H9 (cell line): ENCODE results near the gene COMT. TPM values are rescaled to one million over a fixed set of nuclear protein-coding genes. Genes with fewer than 3 reads are reported as not detected.

Source experiments
- DNase-seq: peaks from one replicate; pipeline ENCODE4 v3.0.0-alpha.2; 2017
- H2AFZ ChIP-seq: one replicate; pipeline ENCODE4 v1.6.1; 2013; ENCODE audit warnings: mild to moderate bottlenecking, low read length, control low read depth, moderate library complexity
- H2AK5ac ChIP-seq: 2 replicates; pipeline ENCODE4 v1.6.1; 2013; ENCODE audit warnings: low read length, control low read depth, mixed read lengths; ENCODE audit not compliant: insufficient read length
- H2BK120ac ChIP-seq: one replicate; pipeline ENCODE4 v1.6.1; 2013; ENCODE audit warnings: low read depth, mild to moderate bottlenecking, low read length, control low read depth, inconsistent platforms; ENCODE audit not compliant: poor library complexity, severe bottlenecking
- H2BK12ac ChIP-seq: 2 replicates; pipeline ENCODE4 v1.6.1; 2013; ENCODE audit warnings: low read length, control low read depth, mixed read lengths, low read depth; ENCODE audit not compliant: insufficient read length
- H2BK15ac ChIP-seq: 2 replicates; pipeline ENCODE4 v1.6.1; 2013; ENCODE audit warnings: low read depth, low read length, control low read depth
- H2BK20ac ChIP-seq: one replicate; pipeline ENCODE4 v1.6.1; 2013; ENCODE audit warnings: low read depth, mild to moderate bottlenecking, low read length, control low read depth, inconsistent platforms; ENCODE audit not compliant: poor library complexity, severe bottlenecking
- H2BK5ac ChIP-seq: 2 replicates; pipeline ENCODE4 v1.6.1; 2013; ENCODE audit warnings: low read length, control low read depth, mixed read lengths; ENCODE audit not compliant: insufficient read length
- H3K14ac ChIP-seq: 2 replicates; pipeline ENCODE4 v1.6.1; 2013; ENCODE audit warnings: low read length, control low read depth; ENCODE audit not compliant: insufficient read depth
- H3K18ac ChIP-seq: 2 replicates; pipeline ENCODE4 v1.6.1; 2013; ENCODE audit warnings: low read depth, mild to moderate bottlenecking, mixed read lengths, low read length, control low read depth; ENCODE audit not compliant: insufficient read length
- H3K23ac ChIP-seq: 2 replicates; pipeline ENCODE4 v1.6.1; 2013; ENCODE audit warnings: low read length, control low read depth, mixed read lengths, low read depth; ENCODE audit not compliant: insufficient read length
- H3K23me2 ChIP-seq: 2 replicates; pipeline ENCODE4 v1.6.1; 2013; ENCODE audit warnings: low read depth, mild to moderate bottlenecking, mixed read lengths, low read length, control low read depth; ENCODE audit not compliant: insufficient read length, poor library complexity, severe bottlenecking
- H3K27ac ChIP-seq: 2 replicates; pipeline ENCODE4 v1.5.1; 2013; ENCODE audit warnings: low read length, control low read depth, mixed read lengths, low read depth; ENCODE audit not compliant: insufficient read length
- H3K27me3 ChIP-seq: 2 replicates; pipeline ENCODE4 v1.6.1; 2013; ENCODE audit warnings: low read length, control low read depth, inconsistent platforms; ENCODE audit not compliant: insufficient read depth
- H3K4ac ChIP-seq: 2 replicates; pipeline ENCODE4 v1.6.1; 2013; ENCODE audit warnings: low read depth, mild to moderate bottlenecking, control low read depth, inconsistent platforms, low read length, moderate library complexity
- H3K4me1 ChIP-seq: 2 replicates; pipeline ENCODE4 v1.6.1; 2013; ENCODE audit warnings: low read length, control low read depth, inconsistent platforms; ENCODE audit not compliant: insufficient read depth
- H3K4me2 ChIP-seq: 2 replicates; pipeline ENCODE4 v1.6.1; 2013; ENCODE audit warnings: low read length, control low read depth, mixed read lengths; ENCODE audit not compliant: insufficient read length, insufficient read depth
- H3K56ac ChIP-seq: 2 replicates; pipeline ENCODE4 v1.6.1; 2013; ENCODE audit warnings: low read depth, mild to moderate bottlenecking, mixed read lengths, low read length, control low read depth; ENCODE audit not compliant: insufficient read length
- H3K79me1 ChIP-seq: 2 replicates; pipeline ENCODE4 v1.6.1; 2013; ENCODE audit warnings: low read depth, mild to moderate bottlenecking, moderate library complexity, low read length, control low read depth, inconsistent platforms; ENCODE audit not compliant: insufficient read depth, poor library complexity, severe bottlenecking
- H3K79me2 ChIP-seq: 2 replicates; pipeline ENCODE4 v1.6.1; 2013; ENCODE audit warnings: low read length, control low read depth, inconsistent platforms; ENCODE audit not compliant: insufficient read depth
- H3K9ac ChIP-seq: 2 replicates; pipeline ENCODE4 v1.6.1; 2013; ENCODE audit warnings: low read length, control low read depth, mixed read lengths; ENCODE audit not compliant: insufficient read length; ENCODE audit errors: extremely low read depth
- H3K9me3 ChIP-seq: one replicate; pipeline ENCODE4 v1.6.1; 2013; ENCODE audit warnings: low read depth, low read length, inconsistent platforms; ENCODE audit not compliant: control insufficient read depth
- H3T11ph ChIP-seq: one replicate; pipeline ENCODE4 v1.6.1; 2013; ENCODE audit warnings: mild to moderate bottlenecking, low read length, control low read depth, inconsistent platforms
- H4K20me1 ChIP-seq: one replicate; pipeline ENCODE4 v1.6.1; 2013; ENCODE audit not compliant: control insufficient read depth, insufficient read length, insufficient read depth
- H4K5ac ChIP-seq: 2 replicates; pipeline ENCODE4 v1.6.1; 2013; ENCODE audit warnings: low read depth, mild to moderate bottlenecking, mixed read lengths, low read length, control low read depth; ENCODE audit not compliant: insufficient read length
- H4K8ac ChIP-seq: replicated peaks from 2 replicates; pipeline ENCODE4 v1.6.1; 2013; ENCODE audit warnings: low read length, control low read depth, mixed read lengths, low read depth; ENCODE audit not compliant: insufficient read length
- H4K91ac ChIP-seq: 2 replicates; pipeline ENCODE4 v1.6.1; 2013; ENCODE audit warnings: low read depth, mild to moderate bottlenecking, moderate library complexity, mixed read lengths, low read length, control low read depth; ENCODE audit not compliant: insufficient read length
- H3K27ac Mint-ChIP-seq, 3 experiments: 2 replicates in 2 of 3; 3 replicates in 1 of 3; pipeline ENCODE4 v1.8.0; 2020 to 2021; ENCODE audit warnings: mixed read lengths in 3 of 3, mild to moderate bottlenecking in 1 of 3, moderate library complexity in 1 of 3
- H3K27me3 Mint-ChIP-seq: 2 replicates; pipeline ENCODE4 v1.8.0; 2021; ENCODE audit warnings: low read depth, mild to moderate bottlenecking, moderate library complexity, mixed read lengths
- H3K36me3 Mint-ChIP-seq, 3 experiments: 2 replicates in 2 of 3; 3 replicates in 1 of 3; pipeline ENCODE4 v1.8.0; 2020 to 2021; ENCODE audit warnings: low read depth in 3 of 3, mixed read lengths in 3 of 3; ENCODE audit not compliant: insufficient read depth in 1 of 3
- H3K4me1 Mint-ChIP-seq, 2 experiments: 2 replicates each; pipeline ENCODE4 v1.8.0; 2020; ENCODE audit warnings: mixed read lengths in 2 of 2
- H3K4me3 Mint-ChIP-seq, 2 experiments: 2 replicates in 1 of 2; 3 replicates in 1 of 2; pipeline ENCODE4 v1.8.0; 2020 to 2021; ENCODE audit warnings: mild to moderate bottlenecking in 2 of 2, mixed read lengths in 2 of 2, moderate library complexity in 1 of 2
- H3K9me3 Mint-ChIP-seq, 2 experiments: 2 replicates in 1 of 2; 3 replicates in 1 of 2; pipeline ENCODE4 v1.8.0; 2020; ENCODE audit warnings: mild to moderate bottlenecking in 2 of 2, mixed read lengths in 2 of 2, moderate library complexity in 1 of 2
- WGBS: extraction: QIAGEN DNeasy Blood & Tissue Kit; methylation state at CpG from one replicate; pipeline ENCODE4 v1.1.7; 2013; ENCODE audit warnings: missing lambda C conversion rate, low lambda C conversion rate, mixed read lengths; ENCODE audit not compliant: insufficient read length; ENCODE audit errors: extremely low coverage; 5-methylcytosine and 5-hydroxymethylcytosine counted together
- total RNA-seq: library from RNA; stranded (reverse); gene quantifications from 2 replicates; pipeline ENCODE4 v1.2.1, GENCODE V29; 2021
- TF ChIP-seq, protein P1 (sequence below): fragments of 200-600 bp; sonication (generic); conservative IDR thresholded peaks from 3 replicates; pipeline ENCODE4 v1.8.0; 2021; ENCODE audit warnings: antibody characterized with exemption, mild to moderate bottlenecking

COMT gene
- total RNA-seq, 1 experiment from 2014 or later: 42.2 TPM

DNA sequence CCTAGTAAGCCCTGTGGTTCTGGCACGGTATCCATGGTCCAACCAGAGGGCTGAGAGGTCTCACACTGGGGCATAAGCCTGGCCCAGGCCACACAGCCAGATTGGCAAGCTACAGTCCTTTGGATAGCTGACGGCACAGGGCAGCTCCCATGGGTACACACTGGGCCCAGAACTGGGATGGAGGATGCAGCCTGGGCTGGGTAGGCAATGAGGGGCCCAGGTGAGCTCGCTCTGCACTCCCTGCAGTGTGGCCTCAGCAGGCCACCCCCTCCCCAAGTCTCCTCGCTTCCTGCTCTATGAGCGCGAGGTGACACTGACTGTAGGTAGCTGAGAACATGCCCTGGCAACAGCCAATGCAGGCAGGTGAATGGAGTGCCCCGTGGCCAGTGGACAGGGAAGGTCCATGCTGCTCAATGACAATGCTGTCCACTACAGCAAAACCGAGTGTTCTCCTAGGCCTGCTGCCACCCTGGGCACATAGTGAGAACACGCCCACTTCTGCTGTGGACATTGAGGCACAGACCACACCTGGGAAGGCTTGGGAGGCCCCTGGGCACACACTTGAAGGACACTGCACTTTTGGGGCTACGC, 71.3 kb downstream of the COMT start:
- no peak overlapping the region for H4K5ac ChIP-seq
- H3K4ac ChIP-seq: no peak overlapping the region
- no peak overlapping the region for H4K91ac ChIP-seq
- H3T11ph ChIP-seq: no peak overlapping the region
- H2BK20ac ChIP-seq: no peak overlapping the region
- Mint-ChIP-seq H3K27ac (no peak overlapping the region), H3K36me3 (peaks cover 0 to 2% (median 0%) of the 10 kb centered on the region in 3 experiments; a peak in 3 of 7 replicates), H3K9me3 (no peaks in the 10 kb centered on the region), H3K4me1 (peaks cover 3 to 6% of the 10 kb centered on the region in 2 experiments), H3K4me3 (no peak overlapping the region), H3K27me3 (peaks cover 26% of the 10 kb centered on the region)
- H3K4me2 ChIP-seq: no peak overlapping the region
- no peak overlapping the region for H2AFZ ChIP-seq
- H3K23ac ChIP-seq: no peak overlapping the region
- H3K56ac ChIP-seq: no peak overlapping the region
- no peaks in the 10 kb centered on the region for H3K4me1 ChIP-seq
- H3K9ac ChIP-seq: no peak overlapping the region
- H3K27ac ChIP-seq: no peak overlapping the region
- H3K79me2 ChIP-seq: no peaks in the 10 kb centered on the region
- TF ChIP-seq, protein P1, sequence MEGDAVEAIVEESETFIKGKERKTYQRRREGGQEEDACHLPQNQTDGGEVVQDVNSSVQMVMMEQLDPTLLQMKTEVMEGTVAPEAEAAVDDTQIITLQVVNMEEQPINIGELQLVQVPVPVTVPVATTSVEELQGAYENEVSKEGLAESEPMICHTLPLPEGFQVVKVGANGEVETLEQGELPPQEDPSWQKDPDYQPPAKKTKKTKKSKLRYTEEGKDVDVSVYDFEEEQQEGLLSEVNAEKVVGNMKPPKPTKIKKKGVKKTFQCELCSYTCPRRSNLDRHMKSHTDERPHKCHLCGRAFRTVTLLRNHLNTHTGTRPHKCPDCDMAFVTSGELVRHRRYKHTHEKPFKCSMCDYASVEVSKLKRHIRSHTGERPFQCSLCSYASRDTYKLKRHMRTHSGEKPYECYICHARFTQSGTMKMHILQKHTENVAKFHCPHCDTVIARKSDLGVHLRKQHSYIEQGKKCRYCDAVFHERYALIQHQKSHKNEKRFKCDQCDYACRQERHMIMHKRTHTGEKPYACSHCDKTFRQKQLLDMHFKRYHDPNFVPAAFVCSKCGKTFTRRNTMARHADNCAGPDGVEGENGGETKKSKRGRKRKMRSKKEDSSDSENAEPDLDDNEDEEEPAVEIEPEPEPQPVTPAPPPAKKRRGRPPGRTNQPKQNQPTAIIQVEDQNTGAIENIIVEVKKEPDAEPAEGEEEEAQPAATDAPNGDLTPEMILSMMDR: no peak
- no CpG with 5 or more reads among the region's 10 CpGs for WGBS
- H2BK12ac ChIP-seq: no peak overlapping the region
- H2BK5ac ChIP-seq: no peak overlapping the region
- no peak overlapping the region for H3K18ac ChIP-seq
- peaks cover 8% of the 10 kb centered on the region for H3K23me2 ChIP-seq
- no peaks in the 10 kb centered on the region for H4K20me1 ChIP-seq
- H3K9me3 ChIP-seq: no peaks in the 10 kb centered on the region
- H2BK120ac ChIP-seq: no peak overlapping the region
- H4K8ac ChIP-seq: no peak overlapping the region
- H3K79me1 ChIP-seq: no peaks in the 10 kb centered on the region
- no peak overlapping the region for H2AK5ac ChIP-seq
- H2BK15ac ChIP-seq: no peak overlapping the region
- no peak for DNase-seq
- H3K27me3 ChIP-seq: peaks cover 10% of the 10 kb centered on the region
- H3K14ac ChIP-seq: no peak overlapping the region
